GM19099 (cell line): ENCODE measurements around the gene SH3BGRL2.

Experiments
- POLR2A ChIP-seq: IDR thresholded peaks from 3 replicates; pipeline ENCODE4 v1.6.1; 2011; ENCODE audit warnings: low read depth; ENCODE audit not compliant: insufficient read length; ENCODE audit errors: extremely low read depth

SH3BGRL2 gene

GRCh38 chr6:79630883-79631692, at the start of gene SH3BGRL2:
Gene SH3BGRL2, plus strand, starts transcription at chr6:79631329. Its CDS starts 133 bp downstream, at chr6:79631462.
- no peak for TF ChIP-seq POLR2A

- TF ChIP-seq POLR2A = no peak
Measured at GRCh38 chr6:79584332-79584731, 46.8 kb upstream of the SH3BGRL2 start.

GRCh38 chr6:79586548-79586947, 44.6 kb upstream of the SH3BGRL2 start:
- no peak for TF ChIP-seq POLR2A

GRCh38 chr6:79589701-79590100, 41.4 kb upstream of the SH3BGRL2 start:
- no peak for TF ChIP-seq POLR2A

- no peak for TF ChIP-seq POLR2A
Measured at GRCh38 chr6:79597155-79597554, 34.0 kb upstream of the SH3BGRL2 start.

- no peak for TF ChIP-seq POLR2A
Measured at GRCh38 chr6:79598012-79598411, 33.1 kb upstream of the SH3BGRL2 start.

GRCh38 chr6:79599725-79600259, 31.3 kb upstream of the SH3BGRL2 start:
- no peak for TF ChIP-seq POLR2A

GRCh38 chr6:79600313-79600712, 30.8 kb upstream of the SH3BGRL2 start:
- TF ChIP-seq POLR2A = no peak

GRCh38 chr6:79600812-79601609, 30.1 kb upstream of the SH3BGRL2 start:
- TF ChIP-seq POLR2A = no peak

GRCh38 chr6:79602859-79603258, 28.3 kb upstream of the SH3BGRL2 start:
- no peak for TF ChIP-seq POLR2A

GRCh38 chr6:79604583-79605037, 26.5 kb upstream of the SH3BGRL2 start:
- no peak for TF ChIP-seq POLR2A

GRCh38 chr6:79605061-79605460, 26.1 kb upstream of the SH3BGRL2 start:
- no peak for TF ChIP-seq POLR2A

GRCh38 chr6:79605968-79606764, 25.0 kb upstream of the SH3BGRL2 start:
- no peak for TF ChIP-seq POLR2A

- no peak for TF ChIP-seq POLR2A
Measured at GRCh38 chr6:79607000-79607399, 24.1 kb upstream of the SH3BGRL2 start.
